Measurements from ENCODE around the gene GPR176. TPM values are rescaled to one million over a fixed set of nuclear protein-coding genes. Genes with fewer than 3 reads are reported as not detected.

The GPR176 gene
- polyA plus RNA-seq, 3 donors, result 0.08 to 0.18 TPM; not detected in 1

DNA sequence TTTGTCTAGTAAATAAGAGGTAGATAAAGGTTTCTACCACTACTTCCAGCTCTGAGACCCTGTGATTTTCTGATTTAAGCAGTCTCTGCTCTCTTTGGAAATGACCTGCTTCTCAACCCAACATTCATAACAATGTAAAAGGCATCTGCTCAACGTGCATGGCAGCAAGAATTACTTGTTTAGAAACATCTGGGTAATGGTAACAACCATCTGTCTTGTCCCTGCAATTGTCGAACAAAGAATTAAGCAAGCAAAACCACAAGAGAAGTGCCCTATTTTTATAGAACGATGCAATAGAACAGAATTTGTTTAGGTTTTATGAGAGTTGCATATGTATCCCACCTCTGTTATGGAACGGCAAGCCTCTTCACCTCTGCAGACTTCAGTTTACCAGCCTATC, 130.3 kb downstream of the GPR176 start:
- Histone ChIP-seq H2AFZ (ENCODE audit: insufficient read depth, low read depth, low read length, poor library complexity, severe bottlenecking) (no peak overlapping the region), H3K4me1 (ENCODE audit: control insufficient read depth in 1 of 2, insufficient read depth in 2 of 2, low read length in 2 of 2) (no peaks in the 10 kb centered on the region), H3K4me3 (replicated peaks in 1 of 3; ENCODE audit: low read depth in 2 of 3, low read length in 3 of 3) (no peak overlapping the region), H3K27me3 (ENCODE audit: control insufficient read depth in 2 of 2, insufficient read depth in 2 of 2, low read length in 2 of 2) (peaks cover 0 to 3% of the 10 kb centered on the region in 2 donors), H3K27ac (ENCODE audit: low read depth in 1 of 2, low read length in 2 of 2) (no peak overlapping the region), H3K9me3 (replicated peaks in 1 of 2; ENCODE audit: control insufficient read depth in 1 of 2, insufficient read depth in 1 of 2, low read length in 2 of 2) (no peaks in the 10 kb centered on the region), H3K9ac (ENCODE audit: insufficient read depth, low read length, poor library complexity, severe bottlenecking) (no peak overlapping the region), H4K20me1 (ENCODE audit: insufficient read depth, low read length) (no peaks in the 10 kb centered on the region), H3K4me2 (replicated peaks; ENCODE audit: extremely low read depth, low read length, poor library complexity, severe bottlenecking) (no peak overlapping the region), H3K79me2 (ENCODE audit: insufficient read depth, low read length) (no peaks in the 10 kb centered on the region), H3K36me3 (replicated peaks in 1 of 2; ENCODE audit: control insufficient read depth in 1 of 2, insufficient read depth in 2 of 2, low read length in 2 of 2) (no peaks in the 10 kb centered on the region)
- no peak overlapping the region for H3K4me3 Mint-ChIP-seq
- no peak for DNase-seq
- H3K27me3 Mint-ChIP-seq (ENCODE audit: low read depth in 3 of 3), result peaks cover 2 to 5% (median 3%) of the 10 kb centered on the region in 3 donors
- H3K27ac Mint-ChIP-seq, result no peak overlapping the region
- intact Hi-C loops (cut with micrococcal nuclease), result loop anchor here (5.0 to 10.0 kb wide), 6 partner anchors 145 to 485 kb away; partner anchors contain the start of genes BMF (in 1 of the 2), BUB1B (in 1 of the 2) and EIF2AK4 (in 1 of the 2)
- H3K4me1 Mint-ChIP-seq, result peaks cover 7% of the 10 kb centered on the region
- H3K36me3 Mint-ChIP-seq, result peaks cover 3% of the 10 kb centered on the region in 2 donors
- TF ChIP-seq, protein P1, sequence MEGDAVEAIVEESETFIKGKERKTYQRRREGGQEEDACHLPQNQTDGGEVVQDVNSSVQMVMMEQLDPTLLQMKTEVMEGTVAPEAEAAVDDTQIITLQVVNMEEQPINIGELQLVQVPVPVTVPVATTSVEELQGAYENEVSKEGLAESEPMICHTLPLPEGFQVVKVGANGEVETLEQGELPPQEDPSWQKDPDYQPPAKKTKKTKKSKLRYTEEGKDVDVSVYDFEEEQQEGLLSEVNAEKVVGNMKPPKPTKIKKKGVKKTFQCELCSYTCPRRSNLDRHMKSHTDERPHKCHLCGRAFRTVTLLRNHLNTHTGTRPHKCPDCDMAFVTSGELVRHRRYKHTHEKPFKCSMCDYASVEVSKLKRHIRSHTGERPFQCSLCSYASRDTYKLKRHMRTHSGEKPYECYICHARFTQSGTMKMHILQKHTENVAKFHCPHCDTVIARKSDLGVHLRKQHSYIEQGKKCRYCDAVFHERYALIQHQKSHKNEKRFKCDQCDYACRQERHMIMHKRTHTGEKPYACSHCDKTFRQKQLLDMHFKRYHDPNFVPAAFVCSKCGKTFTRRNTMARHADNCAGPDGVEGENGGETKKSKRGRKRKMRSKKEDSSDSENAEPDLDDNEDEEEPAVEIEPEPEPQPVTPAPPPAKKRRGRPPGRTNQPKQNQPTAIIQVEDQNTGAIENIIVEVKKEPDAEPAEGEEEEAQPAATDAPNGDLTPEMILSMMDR (IDR thresholded peaks at IDR 0.05), result no peak
- H3K9me3 Mint-ChIP-seq, result peaks cover 0 to 5% (median 0%) of the 10 kb centered on the region in 7 donors
- WGBS (ENCODE audit: insufficient coverage), result no CpG with 5 or more reads among the region's 4 CpGs

DNA sequence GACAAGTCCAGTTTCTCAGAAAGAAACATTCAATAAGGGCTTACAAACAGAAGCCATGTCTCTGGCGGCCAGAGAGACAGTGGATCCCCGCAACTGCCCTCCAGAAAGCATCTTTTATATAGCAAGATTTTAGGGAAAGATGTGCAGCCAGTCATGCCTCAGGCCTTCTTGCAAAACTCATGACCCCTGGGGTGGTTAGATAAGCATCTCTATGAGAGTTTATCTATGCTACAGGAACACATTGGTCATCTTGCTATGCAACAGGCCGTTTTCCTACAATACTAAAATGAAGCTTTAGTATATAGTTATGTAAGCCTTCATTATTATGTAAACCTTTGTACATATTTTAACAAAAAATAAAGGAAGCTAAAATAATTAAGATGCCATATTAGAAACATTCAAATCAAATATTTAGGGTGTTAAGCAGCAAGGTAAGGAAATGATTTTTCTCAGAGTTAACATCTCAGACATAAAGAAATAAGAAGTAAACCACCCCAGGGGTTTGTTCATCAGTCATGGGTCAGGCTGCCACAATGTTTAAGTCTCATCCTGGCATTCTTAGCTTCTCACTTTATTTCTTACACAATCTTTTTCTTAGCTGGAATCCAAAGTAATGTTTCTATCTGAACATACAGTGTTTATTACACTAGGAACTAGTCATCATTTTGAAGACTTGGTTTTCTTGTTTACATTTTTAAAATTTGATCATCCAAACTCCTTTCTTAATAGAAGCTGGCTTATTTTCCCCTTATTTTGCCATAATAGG, 131.1 kb downstream of the GPR176 start:
- H3K4me1 Mint-ChIP-seq, result peaks cover 12% of the 10 kb centered on the region
- WGBS (ENCODE audit: insufficient coverage), result 100% methylated on average over 1 of the region's 3 CpGs
- Histone ChIP-seq H2AFZ (ENCODE audit: insufficient read depth, low read depth, low read length, poor library complexity, severe bottlenecking) (no peak overlapping the region), H3K27me3 (ENCODE audit: control insufficient read depth in 2 of 2, insufficient read depth in 2 of 2, low read length in 2 of 2) (peaks cover 0 to 2% of the 10 kb centered on the region in 2 donors), H3K27ac (ENCODE audit: low read depth in 1 of 2, low read length in 2 of 2) (no peak overlapping the region), H3K79me2 (ENCODE audit: insufficient read depth, low read length) (peaks cover under 1% of the 10 kb centered on the region), H3K4me1 (ENCODE audit: control insufficient read depth in 1 of 2, insufficient read depth in 2 of 2, low read length in 2 of 2) (peaks cover 0 to 2% of the 10 kb centered on the region in 2 donors), H3K4me2 (replicated peaks; ENCODE audit: extremely low read depth, low read length, poor library complexity, severe bottlenecking) (no peak overlapping the region), H3K4me3 (replicated peaks in 1 of 3; ENCODE audit: low read depth in 2 of 3, low read length in 3 of 3) (no peak overlapping the region), H4K20me1 (ENCODE audit: insufficient read depth, low read length) (no peaks in the 10 kb centered on the region), H3K36me3 (replicated peaks in 1 of 2; ENCODE audit: control insufficient read depth in 1 of 2, insufficient read depth in 2 of 2, low read length in 2 of 2) (no peaks in the 10 kb centered on the region), H3K9me3 (replicated peaks in 1 of 2; ENCODE audit: control insufficient read depth in 1 of 2, insufficient read depth in 1 of 2, low read length in 2 of 2) (no peaks in the 10 kb centered on the region), H3K9ac (ENCODE audit: insufficient read depth, low read length, poor library complexity, severe bottlenecking) (no peak overlapping the region)
- intact Hi-C loops (cut with micrococcal nuclease), result loop anchor here (5.0 to 10.0 kb wide), 6 partner anchors 146 to 486 kb away; partner anchors contain the start of genes BMF (in 1 of the 2), BUB1B (in 1 of the 2) and EIF2AK4 (in 1 of the 2)
- H3K27ac Mint-ChIP-seq, result no peak overlapping the region
- H3K27me3 Mint-ChIP-seq (ENCODE audit: low read depth in 3 of 3), result peaks cover under 1 to 2% (median 1%) of the 10 kb centered on the region in 3 donors
- H3K4me3 Mint-ChIP-seq, result no peak overlapping the region
- peaks cover 0 to 5% (median 0%) of the 10 kb centered on the region in 7 donors for H3K9me3 Mint-ChIP-seq
- DNase-seq, result no peak
- TF ChIP-seq, protein P1 (IDR thresholded peaks at IDR 0.05), result no peak
- peaks cover 3% of the 10 kb centered on the region in 2 donors for H3K36me3 Mint-ChIP-seq
